Endothelial cell of umbilical vein (primary cell): Measurements from ENCODE around the gene ZNF106. TPM values are rescaled to one million over a fixed set of nuclear protein-coding genes. Genes with fewer than 3 reads are reported as not detected.

Experiments used
- BruUV-seq: library from RNA; stranded (reverse); fragments of 400-500 nt; replicated peaks from 2 replicates; lab custom pipeline; 2021; lab: Mats Ljungman, UMichigan
- CTCF ChIA-PET: fragments of 300-600, 350-600 bp; sonication (Branson Sonifier 250); formaldehyde crosslinking; loops from one replicate; lab custom pipeline; 2021; ENCODE audit warnings: antibody characterized with exemption, inconsistent platforms; lab: Charles Lee
- POLR2A ChIA-PET: fragments of 300-600, 350-600 bp; sonication (Branson Sonifier 250); formaldehyde crosslinking; loops from one replicate; lab custom pipeline; 2021; ENCODE audit warnings: antibody characterized with exemption, inconsistent platforms; lab: Charles Lee
- DNase-seq: peaks from one replicate; pipeline ENCODE4 v3.0.0-alpha.2; 2011; ENCODE audit warnings: low read depth, low spot score
- FAIRE-seq: peaks from 2 replicates; lab custom pipeline; 2011; peaks lifted over from hg19 to GRCh38; lab: Jason Lieb, UNC
- H2AFZ ChIP-seq: 2 replicates; pipeline ENCODE4 v1.6.0; 2012; ENCODE audit warnings: low read depth, low read length, control low read depth, inconsistent platforms
- H3K27ac ChIP-seq: 2 replicates; pipeline ENCODE4 v1.5.1; 2011; ENCODE audit warnings: low read depth, mild to moderate bottlenecking, control low read depth, low read length, moderate library complexity; ENCODE audit not compliant: insufficient read depth
- H3K27me3 ChIP-seq, 2 experiments: 2 replicates each; pipeline versions ENCODE4 v1.6.0 to v1.6.1; 2011; ENCODE audit warnings: low read length in 2 of 2, mixed read lengths in 1 of 2; ENCODE audit not compliant: control insufficient read depth in 2 of 2, insufficient read depth in 2 of 2
- H3K36me3 ChIP-seq, 2 experiments: 2 replicates in 1 of 2; 3 replicates in 1 of 2; pipeline ENCODE4 v1.5.1; 2011; ENCODE audit warnings: low read length in 2 of 2, mild to moderate bottlenecking in 1 of 2, moderate library complexity in 1 of 2; ENCODE audit not compliant: control insufficient read depth in 2 of 2, insufficient read depth in 2 of 2; ENCODE audit errors: extremely low read depth in 1 of 2
- H3K4me1 ChIP-seq: 3 replicates; pipeline ENCODE4 v1.5.1; 2011; ENCODE audit warnings: mild to moderate bottlenecking, low read length; ENCODE audit not compliant: control insufficient read depth, insufficient read depth; ENCODE audit errors: extremely low read depth
- H3K4me2 ChIP-seq: 2 replicates; pipeline ENCODE4 v1.6.1; 2011; ENCODE audit warnings: low read length, control low read depth, mixed read lengths; ENCODE audit not compliant: insufficient read depth
- H3K4me3 ChIP-seq, 3 experiments: fragments of 200-600 bp in 1 of 3; sonication (generic), shearing (Covaris generic) in 1 of 3; replicated peaks in 1 of 3; 2 replicates each; pipeline ENCODE4 v1.5.1; 2011 to 2016; ENCODE audit warnings: control low read depth in 3 of 3, low read length in 3 of 3, mild to moderate bottlenecking in 2 of 3, inconsistent platforms in 1 of 3, low read depth in 1 of 3, moderate library complexity in 1 of 3; ENCODE audit not compliant: insufficient read depth in 1 of 3
- H3K79me2 ChIP-seq: 2 replicates; pipeline ENCODE4 v1.6.0; 2012; ENCODE audit warnings: low read length, inconsistent platforms; ENCODE audit not compliant: control insufficient read depth, insufficient read depth
- H3K9ac ChIP-seq: replicated peaks from 2 replicates; pipeline ENCODE3; 2011; ENCODE audit warnings: low read length, control low read depth; ENCODE audit not compliant: insufficient read depth; ENCODE audit errors: extremely low read depth
- H3K9me1 ChIP-seq: replicated peaks from 3 replicates; pipeline ENCODE4 v1.6.0; 2011; ENCODE audit warnings: mild to moderate bottlenecking, low read length; ENCODE audit not compliant: control insufficient read depth, insufficient read depth; ENCODE audit errors: extremely low read depth
- H3K9me3 ChIP-seq: replicated peaks from 2 replicates; pipeline ENCODE4 v1.5.1; 2012; ENCODE audit warnings: low read length, inconsistent platforms; ENCODE audit not compliant: control insufficient read depth, insufficient read depth
- H4K20me1 ChIP-seq: replicated peaks from 2 replicates; pipeline ENCODE3; 2011; ENCODE audit warnings: mild to moderate bottlenecking, low read length; ENCODE audit not compliant: control insufficient read depth, insufficient read depth; ENCODE audit errors: extremely low read depth
- CTCF ChIP-seq, 2 donors: IDR thresholded peaks; 1 replicate in 1 of 2; 2 replicates in 1 of 2; pipeline ENCODE4 v1.5.1; 2011; ENCODE audit warnings: low read length in 2 of 2, mild to moderate bottlenecking in 2 of 2, moderate library complexity in 2 of 2, control low read depth in 1 of 2, inconsistent platforms in 1 of 2, low read depth in 1 of 2; ENCODE audit not compliant: insufficient read depth in 1 of 2; ENCODE audit errors: extremely low read depth in 1 of 2
- EZH2 ChIP-seq: IDR thresholded peaks from 2 replicates; pipeline ENCODE4 v1.6.1; 2012; ENCODE audit warnings: borderline replicate concordance, low read depth, mild to moderate bottlenecking, moderate library complexity, low read length, inconsistent platforms; ENCODE audit not compliant: severe bottlenecking
- FOS ChIP-seq: IDR thresholded peaks from 2 replicates; pipeline ENCODE4 v1.6.1; 2011; ENCODE audit warnings: mild to moderate bottlenecking, low read length, moderate library complexity, borderline replicate concordance; ENCODE audit not compliant: insufficient read depth
- GATA2 ChIP-seq: IDR thresholded peaks from 2 replicates; pipeline ENCODE4 v1.7.0; 2011; ENCODE audit warnings: low read depth, mild to moderate bottlenecking, moderate library complexity, mixed read lengths, low read length; ENCODE audit not compliant: insufficient read length, insufficient read depth
- JUN ChIP-seq: IDR thresholded peaks from 2 replicates; pipeline ENCODE4 v1.6.1; 2011; ENCODE audit warnings: borderline replicate concordance, low read depth; ENCODE audit not compliant: insufficient read length, insufficient read depth
- MAX ChIP-seq: IDR thresholded peaks from 2 replicates; pipeline ENCODE4 v1.6.1; 2011; ENCODE audit not compliant: insufficient read depth, insufficient read length
- MYC ChIP-seq: IDR thresholded peaks from one replicate; pipeline ENCODE4 v1.6.1; 2011; ENCODE audit warnings: mild to moderate bottlenecking, low read depth, low read length
- POLR2A ChIP-seq: IDR thresholded peaks from 2 replicates; pipeline ENCODE4 v1.6.1; 2012; ENCODE audit warnings: low read depth, mild to moderate bottlenecking, control low read depth, low read length
- POLR2AphosphoS5 ChIP-seq: IDR thresholded peaks from 2 replicates; pipeline ENCODE4 v1.6.1; 2012; ENCODE audit warnings: low read depth, mild to moderate bottlenecking, control low read depth, low read length, moderate library complexity; ENCODE audit not compliant: insufficient read depth
- dilution Hi-C: fragments of 300-500 bp; cut with MboI; formaldehyde crosslinking; loops from one replicate; pipeline ENCODE4 v1.15.0; 2019; ENCODE audit warnings: low sequenced_read_pairs; ENCODE audit not compliant: extremely low pct_ligation_motif_present
- intact Hi-C: fragments of 100-400 bp; cut with micrococcal nuclease; formaldehyde crosslinking; loops from one replicate; pipeline ENCODE4 v1.10.0; 2022
- polyA plus RNA-seq, 4 experiments: library from polyadenylated mRNA; depleted of rRNA in 3 of 4; stranded (reverse) in 3 of 4; unstranded in 1 of 4; fragments of >200 nt; gene quantifications; 2 replicates each; pipeline versions ENCODE4 v1.2.1 to v1.2.3, GENCODE V29; 2011 to 2012; ENCODE audit warnings: missing spikeins in 1 of 4
- total RNA-seq: library from RNA; stranded (reverse); gene quantifications from 2 replicates; pipeline ENCODE4 v1.2.3, GENCODE V29; 2021

ZNF106 gene
- total and polyA plus RNA-seq, 2 donors (not counting 3 experiments of a cell fraction or from before 2014, with no cell fraction given), result 18.9 to 53.5 TPM

GRCh38 chr15:42483677-42484076 is 7.3 kb downstream of the ZNF106 start:
- no TSS peak for BruUV-seq
- Histone ChIP-seq H3K4me2 (no peak overlapping the region), H3K27ac (no peak overlapping the region), H4K20me1 (no peaks in the 10 kb centered on the region), H3K36me3 (no peaks in the 10 kb centered on the region), H3K4me1 (no peaks in the 10 kb centered on the region), H3K4me3 (no peak overlapping the region), H3K9ac (no peak overlapping the region), H3K27me3 (no peaks in the 10 kb centered on the region), H3K9me3 (no peaks in the 10 kb centered on the region), H2AFZ (no peak overlapping the region), H3K79me2 (peaks cover 66% of the 10 kb centered on the region), H3K9me1 (no peaks in the 10 kb centered on the region)
- intact Hi-C loops (no loop called here), dilution Hi-C loops (no loop called here)
- ChIA-PET POLR2A (no interaction called here), CTCF (interaction anchor here (1.5 kb wide), 1 partner anchor 12 kb away, joined by 7 read pairs; no protein-coding TSS in a partner anchor)
- DNase-seq, result no peak
- TF ChIP-seq CTCF (IDR thresholded peaks at IDR 0.05; ENCODE audit: extremely low read depth in 1 of 2, insufficient read depth in 1 of 2, low read depth in 1 of 2, low read length in 2 of 2) (no peak), JUN (no peak), GATA2 (no peak), MYC (no peak), MAX (no peak), POLR2A (no peak), POLR2AphosphoS5 (no peak), EZH2 (no peak), FOS (no peak)
- no peak for FAIRE-seq
